Measurements from ENCODE around the gene SPATA9.
"Not testable (repeated sequence)": the region's sequence is repeated elsewhere in the genome, so short reads cannot be mapped to it uniquely, and the experiment has no call there.

SPATA9 gene

GRCh38 chr5:95673081-95673480 is 9.7 kb downstream of the SPATA9 start:
- no peak for DNase-seq (ENCODE audit: low spot score)

- no peak for DNase-seq (ENCODE audit: low spot score)
These were observed 10.2 kb downstream of the SPATA9 start for GRCh38 chr5:95672641-95673040.

GRCh38 chr5:95671826-95672225 is 11.0 kb downstream of the SPATA9 start:
- DNase-seq (ENCODE audit: low spot score): no peak

- DNase-seq (ENCODE audit: low spot score): no peak
These were observed 12.2 kb downstream of the SPATA9 start for GRCh38 chr5:95670568-95670967.

GRCh38 chr5:95669985-95670384 is 12.8 kb downstream of the SPATA9 start:
- no peak for DNase-seq (ENCODE audit: low spot score)

- peak; percentile 37 for DNase-seq (ENCODE audit: low spot score)
These were observed 13.3 kb downstream of the SPATA9 start for GRCh38 chr5:95669540-95669939.

GRCh38 chr5:95668728-95669127 is 14.1 kb downstream of the SPATA9 start:
- no peak for DNase-seq (ENCODE audit: low spot score)

GRCh38 chr5:95668216-95668615 is 14.6 kb downstream of the SPATA9 start:
- DNase-seq (ENCODE audit: low spot score): no peak

- no peak for DNase-seq (ENCODE audit: low spot score)
These were observed 15.1 kb downstream of the SPATA9 start for GRCh38 chr5:95667678-95668077.

GRCh38 chr5:95667061-95667618 is 15.7 kb downstream of the SPATA9 start:
- no peak for DNase-seq (ENCODE audit: low spot score)

- peak; percentile 28 for DNase-seq (ENCODE audit: low spot score)
These were observed 18.5 kb downstream of the SPATA9 start for GRCh38 chr5:95664204-95664786.

- no peak for DNase-seq (ENCODE audit: low spot score)
These were observed 19.8 kb downstream of the SPATA9 start for GRCh38 chr5:95662946-95663345.

GRCh38 chr5:95660060-95660459 is 22.7 kb downstream of the SPATA9 start:
- no peak for DNase-seq (ENCODE audit: low spot score)

GRCh38 chr5:95655575-95655974 is 27.2 kb downstream of the SPATA9 start:
- no peak for DNase-seq (ENCODE audit: low spot score)

- no peak for DNase-seq (ENCODE audit: low spot score)
These were observed 28.6 kb downstream of the SPATA9 start for GRCh38 chr5:95654196-95654595.

GRCh38 chr5:95652849-95653248 is 29.9 kb downstream of the SPATA9 start:
- DNase-seq (ENCODE audit: low spot score): no peak

GRCh38 chr5:95649842-95650620 is 32.8 kb downstream of the SPATA9 start:
- DNase-seq (ENCODE audit: low spot score): no peak

GRCh38 chr5:95649274-95649673 is 33.5 kb downstream of the SPATA9 start:
- DNase-seq (ENCODE audit: low spot score): no peak

GRCh38 chr5:95647886-95648860 is 34.6 kb downstream of the SPATA9 start:
- DNase-seq (ENCODE audit: low spot score): no peak

- peak; percentile 96 for DNase-seq (ENCODE audit: low spot score)
These were observed 36.0 kb downstream of the SPATA9 start, which contains the start of gene RFESD for GRCh38 chr5:95646569-95647431. Gene RFESD, plus strand, starts transcription at chr5:95646777. Its CDS starts 5,495 bp downstream, at chr5:95652272.

GRCh38 chr5:95646226-95646568 is 36.6 kb downstream of the SPATA9 start:
- DNase-seq (ENCODE audit: low spot score): not testable (repeated sequence)

All from AG08395 (cell line).